ENCODE measurements around the gene PRKG1.
A peak's percentile ranks its signal among the peaks of the same experiment; 100 is the strongest.
"Not testable (repeated sequence)": the region's sequence is repeated elsewhere in the genome, so short reads cannot be mapped to it uniquely, and the experiment has no call there.

The PRKG1 gene

GRCh38 chr10:51340845-51341610, 266.7 kb downstream of the PRKG1 start:
- no peak overlapping the region for H3K27ac ChIP-seq
- ChIA-PET CTCF (no interaction called here), POLR2A (ENCODE audit: low non-redundant PET) (no interaction called here)
- no peak for TF ChIP-seq CTCF (conservative IDR thresholded peaks at IDR 0.05; ENCODE audit: low read depth)
- DNase-seq (ENCODE audit: low spot score): peak; percentile 2

- H3K27ac ChIP-seq; DNase-seq (ENCODE audit: low spot score); POLR2A ChIA-PET (ENCODE audit: low non-redundant PET): not testable (repeated sequence)
- CTCF ChIA-PET: interaction anchor here (1.0 kb wide), 1 partner anchor 20 kb away, joined by 4 read pairs; no protein-coding TSS in a partner anchor
Measured at GRCh38 chr10:51341745-51342144, 267.5 kb downstream of the PRKG1 start.

GRCh38 chr10:51342381-51342780, 268.1 kb downstream of the PRKG1 start:
- no peak for DNase-seq (ENCODE audit: low spot score)
- no peak overlapping the region for H3K27ac ChIP-seq
- ChIA-PET CTCF (interaction anchor here (1.0 kb wide), 1 partner anchor 19 kb away, joined by 4 read pairs; no protein-coding TSS in a partner anchor), POLR2A (ENCODE audit: low non-redundant PET) (no interaction called here)
- no peak for TF ChIP-seq CTCF (conservative IDR thresholded peaks at IDR 0.05; ENCODE audit: low read depth)

GRCh38 chr10:51343391-51343790, 269.1 kb downstream of the PRKG1 start:
- POLR2A ChIA-PET (ENCODE audit: low non-redundant PET): no interaction called here
- no peak for DNase-seq (ENCODE audit: low spot score)
- H3K27ac ChIP-seq: no peak overlapping the region
- CTCF ChIA-PET: no interaction called here
- TF ChIP-seq CTCF (conservative IDR thresholded peaks at IDR 0.05; ENCODE audit: low read depth): no peak

- no peak overlapping the region for H3K27ac ChIP-seq
- ChIA-PET CTCF (no interaction called here), POLR2A (ENCODE audit: low non-redundant PET) (no interaction called here)
- TF ChIP-seq CTCF (conservative IDR thresholded peaks at IDR 0.05; ENCODE audit: low read depth): no peak
- no peak for DNase-seq (ENCODE audit: low spot score)
Measured at GRCh38 chr10:51344371-51344770, 270.1 kb downstream of the PRKG1 start.

GRCh38 chr10:51348622-51349021, 274.3 kb downstream of the PRKG1 start:
- no peak for DNase-seq (ENCODE audit: low spot score)
- no peak overlapping the region for H3K27ac ChIP-seq
- TF ChIP-seq CTCF (conservative IDR thresholded peaks at IDR 0.05; ENCODE audit: low read depth): no peak
- CTCF ChIA-PET: interaction anchor here (0.6 kb wide), 1 partner anchor 334 kb away, joined by 4 read pairs; no protein-coding TSS in a partner anchor
- POLR2A ChIA-PET (ENCODE audit: low non-redundant PET): no interaction called here

GRCh38 chr10:51357170-51357569, 282.9 kb downstream of the PRKG1 start:
- ChIA-PET CTCF (no interaction called here), POLR2A (ENCODE audit: low non-redundant PET) (no interaction called here)
- TF ChIP-seq CTCF (conservative IDR thresholded peaks at IDR 0.05; ENCODE audit: low read depth): no peak
- no peak overlapping the region for H3K27ac ChIP-seq
- no peak for DNase-seq (ENCODE audit: low spot score)
